GM10266 (cell line): ENCODE measurements around the gene CEP57L1.
A peak's percentile ranks its signal among the peaks of the same experiment; 100 is the strongest.

Experiments used
- DNase-seq: peaks from one replicate; pipeline ENCODE4 v3.0.0; 2012; ENCODE audit errors: extremely low spot score
- TF ChIP-seq, protein P1 (sequence below): IDR thresholded peaks from 2 replicates; pipeline ENCODE4 v1.5.1; 2012; ENCODE audit warnings: mild to moderate bottlenecking, low read depth; ENCODE audit not compliant: control insufficient read depth, insufficient read depth; ENCODE audit errors: missing control alignments

The CEP57L1 gene

DNA sequence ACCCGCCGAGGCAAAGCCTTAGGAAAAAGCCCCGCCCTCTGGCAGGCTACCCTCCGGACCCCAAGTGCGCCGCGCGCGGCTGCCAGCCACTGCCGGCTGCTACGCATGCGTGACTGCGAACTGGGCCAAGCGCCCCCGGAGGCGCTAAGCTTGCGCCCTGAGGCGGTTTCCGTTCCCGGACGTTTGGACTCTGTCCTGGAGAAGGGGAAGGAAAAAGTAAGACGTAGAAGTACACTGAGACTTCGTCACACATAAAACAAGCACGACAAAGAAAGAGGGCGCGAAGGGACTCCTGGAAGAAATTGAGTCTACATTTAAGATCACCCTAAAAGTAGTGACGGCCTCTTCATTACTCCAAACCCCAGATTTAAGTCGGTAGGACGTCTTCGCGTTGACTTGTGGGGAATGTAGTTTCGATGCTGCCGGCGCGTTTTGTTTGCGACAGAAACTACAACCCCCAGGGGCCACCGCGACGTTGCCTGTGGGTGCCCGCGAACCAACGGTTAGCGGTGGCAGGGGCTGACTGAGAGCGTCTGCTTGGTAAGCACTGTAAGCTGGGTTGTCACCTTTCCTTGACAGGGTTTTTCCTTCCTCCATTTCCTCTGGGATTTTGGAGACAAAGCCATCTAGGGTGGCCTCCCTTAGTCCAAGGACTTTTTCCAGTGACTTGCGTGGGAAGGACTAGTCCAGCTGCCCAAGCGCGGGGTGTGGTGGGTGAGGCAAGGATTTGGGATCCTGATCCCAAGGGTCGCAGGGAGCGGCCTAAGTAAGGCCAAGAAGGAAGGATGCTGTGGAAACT is at the start of gene CEP57L1:
CEP57L1 (plus strand) TSS at position 472 of the 799 bp plus-strand sequence. CDS start 49,715 bp downstream, outside the sequence.
- DNase-seq = peak; percentile 86
- TF ChIP-seq, protein P1, sequence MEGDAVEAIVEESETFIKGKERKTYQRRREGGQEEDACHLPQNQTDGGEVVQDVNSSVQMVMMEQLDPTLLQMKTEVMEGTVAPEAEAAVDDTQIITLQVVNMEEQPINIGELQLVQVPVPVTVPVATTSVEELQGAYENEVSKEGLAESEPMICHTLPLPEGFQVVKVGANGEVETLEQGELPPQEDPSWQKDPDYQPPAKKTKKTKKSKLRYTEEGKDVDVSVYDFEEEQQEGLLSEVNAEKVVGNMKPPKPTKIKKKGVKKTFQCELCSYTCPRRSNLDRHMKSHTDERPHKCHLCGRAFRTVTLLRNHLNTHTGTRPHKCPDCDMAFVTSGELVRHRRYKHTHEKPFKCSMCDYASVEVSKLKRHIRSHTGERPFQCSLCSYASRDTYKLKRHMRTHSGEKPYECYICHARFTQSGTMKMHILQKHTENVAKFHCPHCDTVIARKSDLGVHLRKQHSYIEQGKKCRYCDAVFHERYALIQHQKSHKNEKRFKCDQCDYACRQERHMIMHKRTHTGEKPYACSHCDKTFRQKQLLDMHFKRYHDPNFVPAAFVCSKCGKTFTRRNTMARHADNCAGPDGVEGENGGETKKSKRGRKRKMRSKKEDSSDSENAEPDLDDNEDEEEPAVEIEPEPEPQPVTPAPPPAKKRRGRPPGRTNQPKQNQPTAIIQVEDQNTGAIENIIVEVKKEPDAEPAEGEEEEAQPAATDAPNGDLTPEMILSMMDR = peak; percentile 41

DNA sequence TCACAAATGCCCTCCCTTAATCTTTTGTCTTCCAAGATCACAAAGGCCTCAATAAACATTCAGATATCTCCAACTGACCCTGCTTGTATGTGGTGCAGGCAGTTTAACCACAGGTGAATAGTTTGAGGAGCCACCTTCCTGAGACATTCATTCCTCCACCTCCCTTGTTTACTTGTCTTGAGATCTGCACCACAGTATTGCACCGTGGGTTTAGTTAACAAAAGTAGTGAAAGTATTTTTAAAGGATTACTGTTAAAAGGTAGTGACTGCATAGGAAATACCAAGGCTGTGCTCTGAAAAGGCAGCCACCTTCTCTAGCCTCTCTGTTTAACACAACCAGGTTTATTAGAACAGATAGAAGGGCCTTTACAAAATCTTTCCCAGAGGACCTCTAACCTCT is 47.1 kb upstream of the CEP57L1 start:
- TF ChIP-seq, protein P1 = no peak

DNA sequence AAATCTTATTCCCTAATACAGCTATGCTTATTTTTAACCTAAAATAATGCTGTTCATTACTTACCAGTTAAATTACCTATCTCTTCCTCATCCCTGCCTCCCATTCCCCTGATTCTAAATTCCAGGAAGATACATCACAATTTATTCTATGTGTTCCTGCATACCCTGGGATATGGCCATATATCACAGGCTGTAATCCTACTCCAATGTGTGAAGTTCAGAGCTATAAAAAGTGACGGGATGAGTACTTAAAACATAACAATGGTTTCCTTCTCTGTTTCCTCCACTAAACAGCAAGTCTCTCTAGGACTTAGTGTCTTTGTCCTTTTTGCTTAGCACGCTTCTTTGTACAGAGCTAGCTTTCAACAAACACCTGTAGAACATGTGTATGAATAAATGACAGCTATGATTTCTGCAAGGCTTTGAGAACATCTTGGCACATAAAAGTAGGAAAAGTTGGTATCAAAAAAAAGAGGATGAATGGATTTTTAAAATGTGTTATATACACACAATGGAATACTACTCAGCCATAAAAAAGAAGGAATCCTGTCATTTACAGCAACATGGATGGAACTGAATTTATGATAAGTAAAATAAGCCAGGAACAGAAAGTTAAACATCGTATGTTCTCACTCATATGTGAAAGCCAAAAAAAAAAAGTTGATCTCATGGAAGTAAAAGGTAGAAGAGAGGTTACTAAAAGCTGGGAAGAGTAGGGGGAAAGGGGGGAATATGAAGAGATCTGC is 46.5 kb upstream of the CEP57L1 start:
- TF ChIP-seq, protein P1 = no peak
- no peak for DNase-seq

More for the DNA sequence above, 47.1 kb upstream of the CEP57L1 start:
- no peak for DNase-seq

DNA sequence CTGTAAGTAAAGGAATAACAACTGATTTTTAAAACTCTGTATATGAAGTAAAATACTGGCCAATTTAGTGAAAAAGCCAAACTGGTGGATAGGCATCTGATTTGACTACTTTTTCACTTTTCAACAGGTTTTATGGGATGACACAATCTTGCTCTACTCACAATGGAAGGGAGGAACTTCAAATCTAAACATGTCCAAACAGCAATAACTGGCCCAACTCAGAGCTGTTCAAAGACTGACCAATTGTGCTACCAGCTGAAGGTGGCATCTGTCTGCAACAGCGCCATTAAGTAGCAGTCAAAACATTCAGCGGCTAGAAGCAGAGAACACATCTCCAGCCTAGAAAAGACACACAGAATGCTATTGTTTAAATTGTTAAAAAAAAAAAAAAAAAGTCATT is 45.3 kb upstream of the CEP57L1 start:
- no peak for DNase-seq
- TF ChIP-seq, protein P1 = no peak

DNA sequence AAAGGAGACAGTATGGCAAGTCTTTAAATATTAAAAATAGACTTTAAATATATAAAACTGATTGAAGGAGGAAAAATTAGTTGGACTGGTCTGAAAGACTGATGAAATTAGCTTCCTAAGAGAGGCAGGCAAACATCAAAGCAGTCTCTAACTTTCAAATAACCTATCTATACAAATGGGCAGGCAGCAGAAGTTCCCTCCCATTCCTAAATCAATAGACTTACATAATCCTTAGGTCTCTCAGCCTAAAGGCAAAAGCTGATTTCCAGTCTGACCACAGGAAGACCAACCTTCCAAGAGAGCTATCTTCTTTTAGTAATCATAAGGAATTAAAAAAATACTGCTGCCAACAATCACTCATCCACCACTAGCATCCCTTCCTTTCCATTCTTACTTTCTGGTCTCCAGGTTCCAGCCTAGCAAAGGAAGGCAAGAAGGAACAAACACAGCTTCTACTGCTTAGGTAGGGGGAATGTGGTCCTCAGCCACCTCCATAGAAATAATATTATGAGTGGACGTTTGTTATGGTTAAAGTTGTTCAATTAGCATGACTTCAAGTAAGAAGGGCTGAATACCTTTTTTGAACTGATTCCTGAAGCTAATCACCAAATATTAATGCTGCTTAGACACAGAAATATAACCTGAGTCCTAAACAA is 44.7 kb upstream of the CEP57L1 start:
- TF ChIP-seq, protein P1 = no peak
- no peak for DNase-seq

DNA sequence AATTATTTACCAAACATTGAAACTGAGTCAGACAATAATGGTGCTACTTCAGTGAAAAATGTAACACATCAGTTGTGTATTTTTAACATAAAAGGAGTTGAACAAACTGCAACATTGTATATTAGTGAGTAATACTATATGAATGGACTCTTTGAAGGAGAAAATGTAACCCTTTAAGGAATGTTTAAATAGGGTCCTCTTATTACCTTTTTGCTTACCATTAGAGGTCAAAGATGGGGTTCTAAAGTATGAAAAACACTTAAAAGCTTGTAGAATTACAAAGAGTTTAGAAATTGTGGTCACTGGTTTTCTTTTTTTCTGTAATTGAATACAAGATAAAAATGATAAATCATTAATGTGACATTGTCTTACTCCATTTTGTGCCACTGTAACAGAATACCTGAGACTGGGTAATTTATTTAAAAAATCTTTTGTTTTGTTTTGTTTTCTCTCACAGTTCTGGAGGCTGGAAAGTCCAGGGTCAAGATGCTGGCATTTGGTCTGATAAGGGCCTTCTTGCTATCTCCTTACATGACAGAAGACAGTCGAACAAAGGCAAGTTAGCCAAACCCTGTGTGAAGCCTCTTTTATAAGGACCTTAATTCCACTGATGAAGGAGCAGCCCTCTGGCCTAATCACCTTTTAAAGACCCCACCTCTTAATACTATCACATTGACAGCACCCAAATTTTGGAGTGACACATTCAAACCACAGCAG is 43.8 kb upstream of the CEP57L1 start:
- TF ChIP-seq, protein P1 = no peak

More for the DNA sequence above, 43.8 kb upstream of the CEP57L1 start:
- DNase-seq = no peak
